Neural progenitor cell (in vitro differentiated cells): ENCODE data around the gene SLC4A1. TPM values are rescaled to one million over a fixed set of nuclear protein-coding genes. Genes with fewer than 3 reads are reported as not detected.
A peak's percentile ranks its signal among the peaks of the same experiment; 100 is the strongest.

Experiments
- DNase-seq: peaks from one replicate; pipeline ENCODE4 v3.0.0-alpha.2; 2016; ENCODE audit warnings: low spot score
- H2AFZ ChIP-seq: fragments of 200-600 bp; sonication (generic); replicated peaks from 2 replicates; pipeline ENCODE4 v1.6.1; 2016; ENCODE audit warnings: antibody characterized with exemption
- H3F3A ChIP-seq: fragments of 200-600 bp; sonication (generic); 2 replicates; pipeline ENCODE4 v1.6.1; 2016; ENCODE audit warnings: antibody characterized with exemption, low read depth
- H3K27ac ChIP-seq: fragments of 200-600 bp; sonication (generic); 2 replicates; pipeline ENCODE4 v1.5.1; 2016; ENCODE audit warnings: mild to moderate bottlenecking
- H3K27me3 ChIP-seq: fragments of 200-600 bp; sonication (generic); 2 replicates; pipeline ENCODE4 v1.6.1; 2016; ENCODE audit warnings: mild to moderate bottlenecking, moderate library complexity
- H3K36me3 ChIP-seq: fragments of 200-600 bp; sonication (generic); 2 replicates; pipeline ENCODE4 v1.5.1; 2016
- H3K4me1 ChIP-seq: fragments of 200-600 bp; sonication (generic); 2 replicates; pipeline ENCODE4 v1.6.1; 2016; ENCODE audit warnings: mixed run types
- H3K4me2 ChIP-seq: fragments of 200-600 bp; sonication (generic); 2 replicates; pipeline ENCODE4 v1.6.1; 2016
- H3K4me3 ChIP-seq: fragments of 200-600 bp; sonication (generic); 2 replicates; pipeline ENCODE4 v1.5.1; 2016
- H3K79me2 ChIP-seq: fragments of 200-600 bp; sonication (generic); 2 replicates; pipeline ENCODE4 v1.6.1; 2016; ENCODE audit warnings: low read depth
- H3K9ac ChIP-seq: fragments of 200-600 bp; sonication (generic); 2 replicates; pipeline ENCODE4 v1.6.1; 2016
- H3K9me3 ChIP-seq: fragments of 200-600 bp; sonication (generic); 2 replicates; pipeline ENCODE4 v1.5.1; 2016; ENCODE audit warnings: low read depth
- H4K20me1 ChIP-seq: fragments of 200-600 bp; sonication (generic); 2 replicates; pipeline ENCODE4 v1.6.1; 2016; ENCODE audit warnings: low read depth
- H3K27ac Mint-ChIP-seq: 3 replicates; pipeline ENCODE4 v1.8.0; 2021; ENCODE audit warnings: mixed read lengths
- H3K27me3 Mint-ChIP-seq: 2 replicates; pipeline ENCODE4 v1.8.0; 2022; ENCODE audit warnings: low read depth, mild to moderate bottlenecking, inconsistent platforms, moderate library complexity, mixed read lengths; ENCODE audit not compliant: insufficient read depth
- H3K36me3 Mint-ChIP-seq: 3 replicates; pipeline ENCODE4 v1.8.0; 2021; ENCODE audit warnings: mixed read lengths
- H3K4me1 Mint-ChIP-seq: 3 replicates; pipeline ENCODE4 v1.8.0; 2021; ENCODE audit warnings: mixed read lengths
- H3K4me3 Mint-ChIP-seq: 3 replicates; pipeline ENCODE4 v1.8.0; 2021; ENCODE audit warnings: mild to moderate bottlenecking, moderate library complexity, mixed read lengths
- H3K9me3 Mint-ChIP-seq: 3 replicates; pipeline ENCODE4 v1.8.0; 2020; ENCODE audit warnings: mixed read lengths
- CTCF ChIP-seq: fragments of 200-600 bp; sonication (generic); IDR thresholded peaks from 2 replicates; pipeline ENCODE4 v1.5.1; 2017; ENCODE audit warnings: antibody characterized with exemption, mild to moderate bottlenecking
- EZH2 ChIP-seq: fragments of 200-600 bp; sonication (generic); IDR thresholded peaks from 2 replicates; pipeline ENCODE4 v1.6.1; 2017; ENCODE audit warnings: antibody characterized with exemption, mild to moderate bottlenecking, moderate library complexity
- EZH2phosphoT487 ChIP-seq: fragments of 200-600 bp; sonication (generic); IDR thresholded peaks from 2 replicates; pipeline ENCODE4 v1.6.1; 2017; ENCODE audit warnings: antibody characterized with exemption
- total RNA-seq: library from RNA; depleted of rRNA; stranded (reverse); fragments of >200 nt; gene quantifications from 2 replicates; pipeline ENCODE4 v1.2.3, GENCODE V29; 2015; ENCODE audit warnings: low replicate concordance

Gene SLC4A1
- total RNA-seq, 1 donor from 2014 or later = not detected

- no peak for DNase-seq
- Histone ChIP-seq H3K79me2 (no peaks in the 10 kb centered on the region), H3K4me1 (peaks cover 15% of the 10 kb centered on the region), H3K9ac (no peak overlapping the region), H3K27me3 (peaks cover 81% of the 10 kb centered on the region), H3K4me3 (no peak overlapping the region), H3K9me3 (no peaks in the 10 kb centered on the region), H4K20me1 (peaks cover 31% of the 10 kb centered on the region), H3F3A (peaks cover 24% of the 10 kb centered on the region), H3K27ac (no peak overlapping the region), H2AFZ (no peak overlapping the region), H3K36me3 (no peaks in the 10 kb centered on the region), H3K4me2 (no peak overlapping the region)
- H3K27ac Mint-ChIP-seq = no peak overlapping the region
- no peaks in the 10 kb centered on the region for H3K9me3 Mint-ChIP-seq
- no peaks in the 10 kb centered on the region for H3K36me3 Mint-ChIP-seq
- H3K27me3 Mint-ChIP-seq = peaks cover 45% of the 10 kb centered on the region
- H3K4me3 Mint-ChIP-seq = no peak overlapping the region
- H3K4me1 Mint-ChIP-seq = peaks cover 15% of the 10 kb centered on the region
- TF ChIP-seq CTCF = no peak
- TF ChIP-seq EZH2phosphoT487 = no peak
- no peak for TF ChIP-seq EZH2
Observed at GRCh38 chr17:44312396-44313104, 44.6 kb upstream of the SLC4A1 start.

- DNase-seq = no peak
- Histone ChIP-seq H3K27ac (no peak overlapping the region), H3F3A (peaks cover 28% of the 10 kb centered on the region), H4K20me1 (peaks cover 33% of the 10 kb centered on the region), H3K4me2 (no peak overlapping the region), H2AFZ (no peak overlapping the region), H3K27me3 (peaks cover 80% of the 10 kb centered on the region), H3K4me3 (no peak overlapping the region), H3K36me3 (no peaks in the 10 kb centered on the region), H3K79me2 (no peaks in the 10 kb centered on the region), H3K9me3 (no peaks in the 10 kb centered on the region), H3K4me1 (peaks cover 21% of the 10 kb centered on the region), H3K9ac (no peak overlapping the region)
- Mint-ChIP-seq H3K4me3 (no peak overlapping the region), H3K4me1 (peaks cover 24% of the 10 kb centered on the region), H3K27me3 (peaks cover 39% of the 10 kb centered on the region), H3K9me3 (no peaks in the 10 kb centered on the region), H3K36me3 (no peaks in the 10 kb centered on the region), H3K27ac (no peak overlapping the region)
- TF ChIP-seq EZH2phosphoT487 (no peak), CTCF (no peak)
Observed at GRCh38 chr17:44311562-44312181, 43.7 kb upstream of the SLC4A1 start.

GRCh38 chr17:44310609-44311376, 42.9 kb upstream of the SLC4A1 start:
- Histone ChIP-seq H3K4me3 (no peak overlapping the region), H3F3A (peaks cover 21% of the 10 kb centered on the region), H3K27me3 (peaks cover 77% of the 10 kb centered on the region), H3K4me1 (peaks cover 17% of the 10 kb centered on the region), H4K20me1 (peaks cover 30% of the 10 kb centered on the region), H3K79me2 (no peaks in the 10 kb centered on the region), H3K4me2 (no peak overlapping the region), H3K27ac (no peak overlapping the region), H3K36me3 (no peaks in the 10 kb centered on the region), H3K9me3 (no peaks in the 10 kb centered on the region), H2AFZ (no peak overlapping the region), H3K9ac (no peak overlapping the region)
- Mint-ChIP-seq H3K4me1 (peaks cover 21% of the 10 kb centered on the region), H3K27me3 (peaks cover 40% of the 10 kb centered on the region), H3K9me3 (no peaks in the 10 kb centered on the region), H3K4me3 (peak overlapping the region; percentile 38), H3K27ac (no peak overlapping the region), H3K36me3 (no peaks in the 10 kb centered on the region)
- TF ChIP-seq EZH2phosphoT487 (no peak), CTCF (no peak), EZH2 (no peak)
- no peak for DNase-seq
